ENCODE results near the gene IFNLR1. TPM values are rescaled to one million over a fixed set of nuclear protein-coding genes. Genes with fewer than 3 reads are reported as not detected.

IFNLR1 gene
- not detected in 2 replicates for total RNA-seq

GRCh38 chr1:24186993-24187790 is at the start of gene IFNLR1:
IFNLR1 (minus strand) TSS chr1:24187289; CDS start chr1:24187248, 41 bp downstream.

GRCh38 chr1:24142546-24143534 is 44.2 kb downstream of the IFNLR1 start, which contains the start of gene IL22RA1:
IL22RA1 (minus strand) TSS chr1:24143140; CDS start chr1:24143082, 58 bp downstream.

DNA sequence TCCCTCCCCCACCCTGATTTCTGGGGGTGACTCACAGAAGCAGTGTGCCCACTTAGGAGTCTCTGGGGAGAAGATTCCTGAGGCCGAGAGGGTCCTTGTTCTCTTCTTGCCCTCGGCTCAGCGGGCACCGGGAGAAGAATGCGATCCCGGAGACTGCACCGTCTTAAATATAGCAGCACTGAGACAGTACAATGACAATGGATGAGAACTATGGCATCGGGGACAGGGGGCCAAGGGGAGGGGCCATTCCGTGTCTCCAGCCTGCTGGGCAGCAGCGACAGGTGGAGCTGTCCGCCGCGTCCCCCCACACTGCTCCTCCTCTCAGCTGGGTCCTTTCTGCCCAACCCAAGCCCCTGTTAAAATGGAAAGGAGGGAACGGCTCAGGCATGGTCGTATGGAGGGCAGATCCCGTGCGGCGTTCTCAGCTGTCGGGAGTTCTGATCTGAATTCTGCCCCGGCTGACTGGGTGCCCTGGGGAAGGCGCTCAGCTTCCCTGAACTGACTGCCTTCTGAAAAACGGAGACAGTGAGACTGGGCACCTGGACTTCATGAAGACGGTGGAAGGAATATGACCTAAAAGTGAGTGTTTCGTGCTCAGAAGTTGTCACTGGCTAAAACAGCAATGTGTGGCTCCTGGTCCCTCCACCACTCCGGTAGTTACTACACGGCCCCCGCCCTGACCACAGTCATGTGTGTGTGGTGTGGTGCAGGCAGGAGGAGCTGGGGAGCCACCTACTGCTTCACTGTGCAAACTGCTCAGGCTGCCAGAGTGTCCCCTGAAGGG is 74.9 kb downstream of the IFNLR1 start, which contains the start of gene MYOM3:
TSS of gene MYOM3 (minus strand) at position 140 of the 784 bp plus-strand sequence. CDS start 3,499 bp downstream, outside the sequence.

Other genes starting within 250 kb of the IFNLR1 start
- gene PNRC2, start 227.5 kb downstream of the IFNLR1 start, total RNA-seq: 60.2 and 65.1 TPM in 2 replicates
- gene SRSF10, start 207.0 kb downstream of the IFNLR1 start, total RNA-seq: 74.0 and 86.8 TPM in 2 replicates
- gene MYOM3, start 75.2 kb downstream of the IFNLR1 start, total RNA-seq: not detected in 2 replicates
- gene IL22RA1, start 44.1 kb downstream of the IFNLR1 start, total RNA-seq: not detected in 2 replicates
- 0.17 TPM in 1 of 2 replicates, not detected in the other for gene GRHL3, start 132.1 kb upstream of the IFNLR1 start, total RNA-seq
- 6.7 and 8.2 TPM in 2 replicates for gene STPG1, start 226.5 kb upstream of the IFNLR1 start, total RNA-seq
- 38.9 and 39.7 TPM in 2 replicates for gene NIPAL3, start 228.5 kb upstream of the IFNLR1 start, total RNA-seq

Data from bronchus fibroblast of lung (primary cell).